ENCODE results near the gene RACGAP1.

Gene RACGAP1

DNA sequence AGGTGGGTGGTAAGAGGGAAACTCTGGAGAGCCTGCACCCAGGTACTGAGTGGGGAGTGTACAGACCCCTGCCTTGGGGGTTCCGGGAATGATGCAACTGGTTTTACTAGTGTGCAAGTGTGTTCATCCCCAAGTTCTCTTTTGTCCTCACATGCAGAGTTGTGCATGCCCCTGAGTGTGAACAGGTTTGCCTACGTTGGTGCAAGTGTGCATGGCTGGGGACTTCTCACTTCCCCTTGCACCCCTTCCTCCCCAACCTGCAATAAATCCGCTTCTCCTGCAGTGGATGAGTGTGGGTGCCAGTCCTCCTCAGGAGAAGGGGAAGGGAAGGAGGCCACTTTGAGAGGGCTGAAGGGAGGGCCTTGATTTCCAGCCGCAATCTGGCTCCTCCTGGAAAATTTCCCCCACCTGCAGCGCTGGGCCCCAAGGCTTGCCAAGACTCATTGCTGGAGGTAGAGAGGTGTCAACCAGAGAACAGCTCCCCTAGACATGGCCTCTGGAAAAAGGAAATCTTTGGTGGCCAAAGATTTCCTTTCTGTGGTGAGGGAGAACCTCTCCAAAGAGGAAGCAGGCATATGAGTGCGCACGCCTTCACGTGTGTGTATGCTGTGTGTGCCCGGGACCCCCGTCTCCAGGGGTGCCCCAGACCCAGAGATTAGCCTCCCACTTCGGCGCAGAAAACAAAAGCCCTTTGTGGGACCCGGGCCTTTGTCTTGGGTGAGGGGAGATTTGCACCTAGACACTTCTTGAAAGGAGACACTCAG lies 69.2 kb downstream of the RACGAP1 start:
- Histone ChIP-seq H3K9ac (ENCODE audit: low read length) (no peak overlapping the region), H3K27ac (ENCODE audit: low read depth, low read length) (no peak overlapping the region)

DNA sequence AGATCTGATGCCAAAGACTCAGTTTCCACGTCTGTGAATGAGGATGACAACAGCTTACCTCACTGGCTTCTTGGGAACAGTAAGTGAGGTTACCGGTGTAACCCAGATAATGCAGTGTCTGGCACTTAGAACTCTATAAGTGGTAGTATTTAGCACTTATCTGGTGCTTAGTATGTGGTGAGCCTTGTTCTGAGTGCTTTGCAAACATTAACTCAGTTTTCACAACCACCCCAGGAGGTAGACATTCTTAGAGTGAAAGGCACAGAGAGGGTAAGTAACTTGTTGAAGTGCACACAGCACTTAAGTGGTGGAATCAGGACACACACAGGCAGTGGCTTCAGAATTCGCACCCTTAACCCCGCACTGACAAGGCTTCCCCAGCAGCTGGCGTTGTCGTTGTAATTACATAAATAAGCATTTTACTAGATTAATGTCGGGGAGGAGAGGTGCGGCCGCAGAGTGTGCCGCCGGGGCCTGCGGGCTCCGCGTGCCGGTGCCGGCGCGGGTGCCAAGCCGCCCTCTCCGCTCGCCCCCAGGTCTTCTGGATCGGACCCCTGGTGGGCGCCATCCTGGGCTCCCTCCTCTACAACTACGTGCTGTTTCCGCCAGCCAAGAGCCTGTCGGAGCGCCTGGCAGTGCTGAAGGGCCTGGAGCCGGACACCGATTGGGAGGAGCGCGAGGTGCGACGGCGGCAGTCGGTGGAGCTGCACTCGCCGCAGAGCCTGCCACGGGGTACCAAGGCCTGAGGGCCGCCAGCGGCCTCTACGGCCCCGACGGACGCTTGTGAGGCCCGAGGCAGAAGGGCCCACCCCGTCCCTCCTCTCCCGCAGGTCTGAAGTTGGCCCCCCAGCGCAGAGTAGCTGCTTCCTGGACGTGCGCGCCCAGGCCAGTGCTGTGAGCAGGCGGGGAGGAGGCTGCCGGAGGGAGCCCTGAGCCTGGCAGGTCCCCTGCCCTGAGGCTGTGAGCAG lies 70.1 kb downstream of the RACGAP1 start:
- Histone ChIP-seq H3K27me3 (ENCODE audit: control insufficient read depth in 1 of 2, insufficient read depth in 2 of 2, low read length in 2 of 2) (peaks cover 55 to 71% of the 10 kb centered on the region in 2 donors), H3K36me3 (ENCODE audit: insufficient read depth, low read length) (no peaks in the 10 kb centered on the region), H3K27ac (ENCODE audit: low read depth, low read length) (no peak overlapping the region), H3K9me3 (ENCODE audit: low read length) (no peaks in the 10 kb centered on the region), H3K4me3 (ENCODE audit: low read depth in 1 of 2, low read length in 2 of 2) (no peak overlapping the region), H3K4me1 (ENCODE audit: insufficient read depth, low read length) (no peaks in the 10 kb centered on the region), H3K9ac (ENCODE audit: low read length) (no peak overlapping the region)

More for the DNA sequence above, 69.2 kb downstream of the RACGAP1 start:
- Histone ChIP-seq H3K4me1 (ENCODE audit: insufficient read depth, low read length) (no peaks in the 10 kb centered on the region), H3K27me3 (ENCODE audit: control insufficient read depth in 1 of 2, insufficient read depth in 2 of 2, low read length in 2 of 2) (peaks cover 64 to 80% of the 10 kb centered on the region in 2 donors), H3K9me3 (ENCODE audit: low read length) (no peaks in the 10 kb centered on the region), H3K4me3 (ENCODE audit: low read depth in 1 of 2, low read length in 2 of 2) (no peak overlapping the region), H3K36me3 (ENCODE audit: insufficient read depth, low read length) (no peaks in the 10 kb centered on the region)

DNA sequence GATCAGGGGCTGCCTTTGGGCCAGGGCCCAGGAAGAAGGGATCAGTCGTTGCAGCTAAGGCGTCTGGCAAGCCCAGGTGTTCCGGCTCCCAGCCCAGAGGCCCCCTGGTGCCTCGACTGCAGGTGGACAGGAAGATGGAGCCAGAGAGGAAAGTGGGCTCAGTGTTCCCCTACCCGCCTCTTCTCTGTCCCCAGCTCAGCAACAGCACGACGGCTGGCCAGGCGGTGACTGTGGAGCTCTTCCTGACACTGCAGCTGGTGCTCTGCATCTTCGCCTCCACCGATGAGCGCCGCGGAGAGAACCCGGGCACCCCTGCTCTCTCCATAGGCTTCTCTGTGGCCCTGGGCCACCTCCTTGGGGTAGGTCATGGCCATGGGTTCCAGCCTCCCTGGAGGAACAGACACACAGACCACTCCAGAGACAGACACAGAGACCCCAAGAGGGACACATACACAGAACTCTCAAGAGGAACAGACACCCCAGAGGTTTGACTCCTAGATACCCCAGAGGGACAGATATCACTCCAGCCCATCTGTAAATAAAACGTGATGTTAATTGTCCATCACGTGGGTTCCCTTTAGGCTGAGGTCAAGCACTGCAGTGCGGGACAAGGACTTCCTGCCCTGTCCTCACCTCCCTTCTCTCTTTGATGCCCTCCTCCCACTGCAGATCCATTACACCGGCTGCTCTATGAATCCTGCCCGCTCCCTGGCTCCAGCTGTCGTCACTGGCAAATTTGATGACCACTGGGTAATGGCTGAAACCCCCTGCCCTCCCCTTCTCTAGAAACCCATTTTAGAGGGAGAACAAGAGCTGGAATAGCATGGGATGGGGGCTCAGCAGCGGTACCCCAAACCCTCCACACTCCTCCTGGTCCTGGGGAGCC lies 71.1 kb downstream of the RACGAP1 start:
- Histone ChIP-seq H3K4me3 (ENCODE audit: low read depth in 1 of 2, low read length in 2 of 2) (no peak overlapping the region), H3K9ac (ENCODE audit: low read length) (no peak overlapping the region), H3K4me1 (ENCODE audit: insufficient read depth, low read length) (no peaks in the 10 kb centered on the region), H3K27ac (ENCODE audit: low read depth, low read length) (no peak overlapping the region), H3K36me3 (ENCODE audit: insufficient read depth, low read length) (no peaks in the 10 kb centered on the region), H3K9me3 (ENCODE audit: low read length) (no peaks in the 10 kb centered on the region), H3K27me3 (ENCODE audit: control insufficient read depth in 1 of 2, insufficient read depth in 2 of 2, low read length in 2 of 2) (peaks cover 45 to 61% of the 10 kb centered on the region in 2 donors)

GRCh38 chr12:49953151-49953550 lies 72.1 kb downstream of the RACGAP1 start:
- Histone ChIP-seq H3K9ac (ENCODE audit: low read length) (no peak overlapping the region), H3K4me3 (ENCODE audit: low read depth in 1 of 2, low read length in 2 of 2) (no peak overlapping the region), H3K9me3 (ENCODE audit: low read length) (no peaks in the 10 kb centered on the region), H3K27ac (ENCODE audit: low read depth, low read length) (no peak overlapping the region), H3K4me1 (ENCODE audit: insufficient read depth, low read length) (no peaks in the 10 kb centered on the region), H3K27me3 (ENCODE audit: control insufficient read depth in 1 of 2, insufficient read depth in 2 of 2, low read length in 2 of 2) (peaks cover 35 to 51% of the 10 kb centered on the region in 2 donors), H3K36me3 (ENCODE audit: insufficient read depth, low read length) (no peaks in the 10 kb centered on the region)

DNA sequence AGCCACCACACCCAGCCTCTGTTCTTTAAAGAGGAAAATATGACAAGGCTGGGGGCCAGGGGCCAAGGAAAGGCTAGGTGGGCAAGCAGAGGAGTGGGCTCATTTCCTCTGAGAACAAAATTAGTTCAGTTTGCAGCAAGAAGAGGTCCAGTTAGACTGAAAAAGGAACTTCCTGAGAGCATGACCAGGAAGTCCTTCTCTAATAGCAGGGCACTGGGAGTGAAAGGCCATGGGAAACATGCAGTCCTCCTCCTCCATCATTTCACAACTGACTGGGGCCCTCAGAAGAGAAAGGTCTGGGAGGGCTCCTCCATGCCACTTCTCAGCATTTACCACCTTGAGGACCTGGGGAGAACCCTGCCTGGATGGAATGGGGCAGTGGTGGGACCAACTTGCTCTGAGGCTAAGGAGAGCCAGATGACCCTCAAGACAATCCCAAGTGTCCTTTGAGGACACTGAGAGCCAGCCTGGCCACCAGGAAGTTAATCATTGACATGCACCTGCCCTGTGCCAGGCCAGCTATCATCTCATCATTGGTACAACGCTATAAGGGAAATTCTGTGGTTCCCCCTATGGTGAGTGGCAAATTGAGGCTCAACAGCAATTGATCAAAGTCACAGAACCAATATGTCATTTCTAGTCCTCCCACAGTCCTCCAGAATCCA lies 72.8 kb downstream of the RACGAP1 start:
- no peak overlapping the region for H3K4me3 ChIP-seq (ENCODE audit: low read depth in 1 of 2, low read length in 2 of 2)
- H3K27me3 ChIP-seq (ENCODE audit: control insufficient read depth in 1 of 2, insufficient read depth in 2 of 2, low read length in 2 of 2) = peaks cover 28 to 45% of the 10 kb centered on the region in 2 donors
- H3K27ac ChIP-seq (ENCODE audit: low read depth, low read length) = no peak overlapping the region
- H3K9ac ChIP-seq (ENCODE audit: low read length) = no peak overlapping the region
- no peaks in the 10 kb centered on the region for H3K4me1 ChIP-seq (ENCODE audit: insufficient read depth, low read length)
- H3K36me3 ChIP-seq (ENCODE audit: insufficient read depth, low read length) = no peaks in the 10 kb centered on the region
- H3K9me3 ChIP-seq (ENCODE audit: low read length) = no peaks in the 10 kb centered on the region

DNA sequence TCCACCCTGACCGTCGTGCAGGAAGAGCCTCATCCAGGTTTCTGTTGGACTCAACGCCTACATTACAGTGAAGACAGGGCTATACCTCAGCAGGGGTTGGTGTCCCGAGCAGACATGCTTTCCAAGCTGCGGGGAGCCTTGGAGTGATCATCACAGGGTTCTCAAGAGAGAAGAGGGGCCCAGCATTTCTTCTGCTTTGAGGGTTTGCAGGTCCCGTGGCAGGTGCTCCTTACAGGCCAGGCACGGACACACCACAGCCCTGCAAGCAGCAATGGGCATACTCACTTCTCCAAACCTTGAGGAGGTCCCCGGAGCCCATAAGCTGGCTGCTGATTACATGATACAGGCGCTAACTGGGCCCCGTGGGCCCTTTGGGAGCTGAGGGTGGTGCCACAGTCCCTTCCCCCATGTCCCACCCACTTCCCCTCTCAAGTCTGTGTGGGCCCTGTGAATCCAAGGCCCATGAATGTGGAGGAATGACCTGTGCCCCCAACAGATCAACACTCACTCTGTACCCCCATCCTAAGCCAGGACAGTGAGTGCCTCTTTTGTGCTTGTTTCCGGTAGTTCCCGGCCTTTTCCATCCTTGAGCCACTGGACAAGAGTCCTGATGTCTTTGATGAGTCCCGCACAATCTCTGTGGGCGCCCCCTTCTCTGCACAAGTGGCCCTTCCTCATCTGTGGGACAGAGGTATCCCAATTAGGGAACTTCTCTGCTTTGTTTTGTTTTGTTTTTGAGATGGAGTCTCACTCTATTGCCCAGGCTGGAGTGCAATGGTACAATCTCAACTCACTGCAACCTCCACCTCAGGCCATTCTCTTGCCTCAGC lies 73.7 kb downstream of the RACGAP1 start:
- peaks cover 25 to 36% of the 10 kb centered on the region in 2 donors for H3K27me3 ChIP-seq (ENCODE audit: control insufficient read depth in 1 of 2, insufficient read depth in 2 of 2, low read length in 2 of 2)
- H3K27ac ChIP-seq (ENCODE audit: low read depth, low read length) = no peak overlapping the region
- no peak overlapping the region for H3K9ac ChIP-seq (ENCODE audit: low read length)
- H3K9me3 ChIP-seq (ENCODE audit: low read length) = no peaks in the 10 kb centered on the region
- no peaks in the 10 kb centered on the region for H3K4me1 ChIP-seq (ENCODE audit: insufficient read depth, low read length)
- H3K4me3 ChIP-seq (ENCODE audit: low read depth in 1 of 2, low read length in 2 of 2) = no peak overlapping the region
- H3K36me3 ChIP-seq (ENCODE audit: insufficient read depth, low read length) = no peaks in the 10 kb centered on the region

DNA sequence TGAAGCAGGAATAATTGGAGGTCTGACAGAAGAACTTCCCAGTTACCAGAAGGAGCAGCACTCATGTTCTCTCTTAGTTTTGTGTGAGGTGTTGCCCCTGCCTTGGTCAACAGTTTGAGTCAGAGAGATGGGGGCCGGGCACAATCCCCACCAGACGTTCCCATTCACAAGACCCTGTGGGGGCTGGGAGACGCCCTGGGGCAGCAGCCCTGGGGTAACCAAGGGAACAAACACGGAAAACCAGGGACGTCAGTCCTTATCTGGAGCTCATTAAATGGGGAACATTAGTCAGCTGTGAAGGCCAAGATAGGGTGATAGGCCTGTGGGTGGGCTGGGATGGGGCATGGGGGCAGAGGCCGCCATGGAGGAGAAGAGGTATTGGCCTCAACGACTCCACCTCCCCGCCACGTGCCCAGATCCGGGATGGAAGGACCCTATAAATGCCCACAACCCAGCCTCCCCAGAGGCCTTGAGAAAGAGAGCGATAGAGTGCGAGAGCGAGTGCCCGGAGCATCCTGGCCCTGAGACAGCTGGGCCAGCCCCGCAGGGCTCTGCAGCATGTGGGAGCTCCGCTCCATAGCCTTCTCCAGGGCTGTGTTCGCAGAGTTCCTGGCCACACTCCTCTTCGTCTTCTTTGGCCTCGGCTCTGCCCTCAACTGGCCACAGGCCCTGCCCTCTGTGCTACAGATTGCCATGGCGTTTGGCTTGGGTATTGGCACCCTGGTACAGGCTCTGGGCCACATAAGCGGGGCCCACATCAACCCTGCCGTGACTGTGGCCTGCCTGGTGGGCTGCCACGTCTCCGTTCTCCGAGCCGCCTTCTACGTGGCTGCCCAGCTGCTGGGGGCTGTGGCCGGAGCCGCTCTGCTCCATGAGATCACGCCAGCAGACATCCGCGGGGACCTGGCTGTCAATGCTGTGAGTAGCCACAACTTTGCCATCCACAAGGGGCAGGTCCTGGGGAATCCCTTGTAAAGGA lies 74.7 kb downstream of the RACGAP1 start, which contains the start of gene AQP2:
Gene AQP2, plus strand, starts transcription at position 465 of the 979 bp plus-strand sequence. Its CDS starts 94 bp downstream, at position 559.
- H3K4me3 ChIP-seq (ENCODE audit: low read depth in 1 of 2, low read length in 2 of 2) = no peak within 1 kb of the TSS
- H3K27me3 ChIP-seq (ENCODE audit: control insufficient read depth in 1 of 2, insufficient read depth in 2 of 2, low read length in 2 of 2) = peaks cover 15 to 25% of the 10 kb centered on the region in 2 donors
- no peaks in the 10 kb centered on the region for H3K4me1 ChIP-seq (ENCODE audit: insufficient read depth, low read length)
- no peak within 1 kb of the TSS for H3K27ac ChIP-seq (ENCODE audit: low read depth, low read length)
- no peak within 1 kb of the TSS for H3K9ac ChIP-seq (ENCODE audit: low read length)
- no peaks in the 10 kb centered on the region for H3K9me3 ChIP-seq (ENCODE audit: low read length)
- no peaks in the 10 kb centered on the region for H3K36me3 ChIP-seq (ENCODE audit: insufficient read depth, low read length)

DNA sequence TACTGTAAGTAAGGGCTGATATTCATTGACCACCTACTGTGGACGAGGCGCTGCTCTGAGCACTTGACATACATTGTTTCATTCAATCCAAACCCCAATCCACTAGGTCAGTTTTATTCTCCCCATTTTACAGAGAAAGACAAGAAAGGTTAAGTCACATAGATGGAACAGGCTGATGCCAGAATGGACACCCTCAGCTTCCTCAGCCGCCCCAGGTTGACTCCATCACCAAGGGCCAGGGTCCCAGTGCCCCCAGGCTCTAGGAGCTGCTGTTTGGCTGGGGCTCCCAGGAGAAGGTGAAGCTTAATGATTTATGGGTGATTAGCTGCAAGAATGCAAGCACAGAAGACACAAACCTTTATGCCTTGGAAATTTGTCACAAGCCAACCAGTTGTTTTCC lies 75.4 kb downstream of the RACGAP1 start:
- Histone ChIP-seq H3K9ac (ENCODE audit: low read length) (no peak overlapping the region), H3K4me3 (ENCODE audit: low read depth in 1 of 2, low read length in 2 of 2) (no peak overlapping the region), H3K36me3 (ENCODE audit: insufficient read depth, low read length) (no peaks in the 10 kb centered on the region), H3K27me3 (ENCODE audit: control insufficient read depth in 1 of 2, insufficient read depth in 2 of 2, low read length in 2 of 2) (peaks cover 8 to 18% of the 10 kb centered on the region in 2 donors), H3K9me3 (ENCODE audit: low read length) (no peaks in the 10 kb centered on the region), H3K27ac (ENCODE audit: low read depth, low read length) (no peak overlapping the region), H3K4me1 (ENCODE audit: insufficient read depth, low read length) (no peaks in the 10 kb centered on the region)

All from muscle layer of colon (tissue), 2 donors.